HG03045 (cell line): ENCODE measurements around the gene TTC24.
"Not testable (repeated sequence)": the region's sequence is repeated elsewhere in the genome, so short reads cannot be mapped to it uniquely, and the experiment has no call there.

Source experiments
- ATAC-seq: cut with Tn5 transposase; IDR thresholded peaks from one replicate; pipeline ENCODE4 v1.9.1; 2021; ENCODE audit warnings: mild to moderate bottlenecking, moderate library complexity; ENCODE audit not compliant: unreplicated experiment

TTC24 gene

GRCh38 chr1:156579472-156579871 lies at the start of gene TTC24:
Gene TTC24, plus strand, starts transcription at chr1:156579723. Its CDS starts 1,642 bp downstream, at chr1:156581365.
- ATAC-seq = no peak

- ATAC-seq = no peak
Measured at GRCh38 chr1:156530006-156530405, 49.5 kb upstream of the TTC24 start.

- no peak for ATAC-seq
Measured at GRCh38 chr1:156532374-156532773, 47.1 kb upstream of the TTC24 start.

DNA sequence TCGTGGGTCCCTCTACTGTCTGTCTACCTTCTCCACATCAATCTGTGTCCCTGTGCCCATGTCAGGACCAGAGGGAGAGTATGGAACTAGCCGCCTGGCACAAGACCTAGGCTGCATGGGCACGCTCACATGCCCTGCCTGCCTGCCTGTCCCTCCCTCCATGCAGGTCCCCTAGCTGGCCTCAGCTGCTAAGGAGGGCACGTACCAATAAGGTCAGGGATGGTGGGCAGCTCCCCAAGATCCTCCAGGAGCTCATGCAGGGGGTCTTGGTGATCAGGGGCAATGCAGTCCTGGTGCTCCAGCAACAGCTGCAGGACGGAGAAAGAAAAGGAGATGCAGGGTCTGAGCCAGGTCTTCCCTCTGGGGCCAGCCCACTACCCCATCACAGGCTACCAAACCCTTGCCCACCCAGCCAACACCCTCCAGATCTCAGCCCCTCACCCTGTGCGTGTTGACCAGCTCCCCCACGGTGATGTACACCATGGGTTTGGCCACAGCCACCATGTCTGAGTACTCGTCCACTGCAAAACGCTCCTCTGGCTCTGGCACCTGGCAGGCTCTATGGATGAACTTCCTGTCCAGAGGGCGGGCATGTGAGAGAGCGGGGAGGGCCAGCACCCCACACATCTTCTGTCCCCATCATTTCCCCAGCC lies 45.8 kb upstream of the TTC24 start:
- ATAC-seq = no peak

- no peak for ATAC-seq
Measured at GRCh38 chr1:156534424-156535060, 45.0 kb upstream of the TTC24 start.

- no peak for ATAC-seq
Measured at GRCh38 chr1:156537027-156537426, 42.5 kb upstream of the TTC24 start.

DNA sequence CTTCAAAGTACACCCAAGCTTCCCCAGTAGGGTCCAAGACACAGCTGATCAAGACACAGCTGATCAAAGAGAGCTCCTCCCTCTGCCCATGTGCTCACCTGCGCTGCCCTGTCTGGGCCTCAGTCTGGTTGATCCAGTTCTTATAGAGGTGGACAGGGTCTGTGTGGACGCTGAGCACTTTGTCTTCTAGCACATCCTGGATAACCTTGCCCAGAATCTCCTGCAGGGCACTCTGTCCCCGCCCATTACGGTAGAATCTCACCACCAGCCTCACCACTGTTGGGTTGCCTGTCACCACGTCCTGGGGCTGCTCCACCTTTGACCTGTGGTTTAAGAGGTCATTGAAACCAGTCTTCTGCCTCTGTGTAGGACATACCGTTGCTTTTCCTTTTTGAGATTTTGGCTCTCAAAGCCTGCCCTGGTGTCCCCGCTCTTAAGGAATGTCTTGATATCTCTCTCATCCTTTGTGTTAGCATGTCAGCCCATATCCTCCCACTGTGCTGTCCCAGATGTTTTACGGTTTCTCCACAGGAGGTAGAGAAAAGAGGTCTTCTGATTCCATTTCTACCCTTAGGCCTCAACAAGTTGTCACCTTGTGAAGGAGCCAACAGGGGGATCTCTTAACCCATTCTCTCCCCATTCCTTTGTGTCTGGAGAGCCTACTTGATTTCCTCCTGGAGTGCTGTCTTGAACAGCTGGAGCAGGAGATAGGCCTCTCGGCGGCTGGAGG lies 40.6 kb upstream of the TTC24 start:
- ATAC-seq = no peak

GRCh38 chr1:156539818-156540355 lies 39.6 kb upstream of the TTC24 start:
- no peak for ATAC-seq

GRCh38 chr1:156540955-156541354 lies 38.6 kb upstream of the TTC24 start:
- ATAC-seq = no peak

DNA sequence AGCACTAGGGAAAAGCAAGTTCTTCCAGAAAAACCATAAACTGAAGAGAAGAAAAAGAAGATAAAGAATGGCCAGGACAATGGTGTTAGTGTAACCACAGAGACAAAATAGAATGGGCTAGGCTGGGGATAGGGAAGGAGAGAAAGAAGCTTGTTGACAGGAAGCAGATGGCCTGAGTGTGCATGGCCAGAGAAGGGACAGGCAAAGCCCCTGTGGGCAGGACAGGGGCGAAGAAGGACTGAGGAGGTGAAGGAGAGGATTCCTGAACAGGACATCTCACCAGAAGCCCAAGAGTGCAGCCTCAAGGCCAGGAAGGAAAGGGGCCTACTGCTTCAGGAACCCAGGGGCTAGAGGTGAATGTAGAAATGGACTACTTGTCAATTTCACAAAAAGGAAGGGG lies 36.5 kb upstream of the TTC24 start:
- no peak for ATAC-seq

DNA sequence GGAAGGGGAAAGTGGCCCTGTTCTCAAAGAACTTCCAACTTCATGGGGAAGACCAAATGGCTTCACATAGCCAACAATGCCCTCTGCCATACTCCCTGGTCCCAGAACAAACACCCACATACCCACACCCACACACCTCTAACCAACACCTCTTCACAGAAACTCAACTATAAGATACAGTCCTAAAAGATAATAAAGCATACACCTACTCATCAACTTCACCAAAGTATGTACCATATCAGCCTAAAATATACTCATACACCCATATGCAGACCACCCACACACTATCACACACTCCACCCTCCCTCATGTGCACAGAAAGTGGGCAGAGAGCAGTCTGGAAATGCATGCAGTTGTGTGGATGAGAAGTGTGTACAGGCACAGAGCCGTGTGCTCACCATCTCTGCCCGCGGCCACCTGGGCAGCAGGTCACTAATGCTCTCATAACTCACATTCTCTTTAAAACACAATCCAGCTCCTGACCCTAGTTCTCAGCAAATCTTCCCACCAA lies 34.9 kb upstream of the TTC24 start:
- ATAC-seq = no peak

GRCh38 chr1:156546267-156546666 lies 33.3 kb upstream of the TTC24 start:
- ATAC-seq = no peak

GRCh38 chr1:156547434-156547833 lies 32.1 kb upstream of the TTC24 start:
- no peak for ATAC-seq

DNA sequence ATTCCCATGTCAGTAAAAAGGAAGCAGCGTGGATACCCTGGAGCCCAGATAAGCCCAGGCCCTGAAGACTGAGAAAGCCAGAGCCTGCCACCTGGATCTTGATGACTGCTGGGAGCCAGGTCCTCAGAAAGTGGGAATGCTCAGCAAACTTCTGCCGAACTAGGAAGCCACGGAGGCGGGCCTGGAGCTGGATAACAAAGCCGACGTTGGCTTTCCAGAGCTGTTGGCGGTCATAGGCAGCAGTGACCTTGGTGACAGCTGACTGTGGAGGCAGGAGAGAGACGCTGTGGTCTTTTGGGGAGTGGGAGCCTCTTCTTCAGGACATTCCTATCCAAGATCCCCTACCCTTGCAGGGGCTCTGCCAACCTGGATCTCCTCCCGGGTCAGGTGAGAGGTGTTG lies 31.5 kb upstream of the TTC24 start:
- ATAC-seq = no peak

- ATAC-seq = no peak
Measured at GRCh38 chr1:156549390-156549789, 30.1 kb upstream of the TTC24 start.

GRCh38 chr1:156549831-156550230 lies 29.7 kb upstream of the TTC24 start:
- no peak for ATAC-seq

GRCh38 chr1:156550346-156550745 lies 29.2 kb upstream of the TTC24 start:
- ATAC-seq = no peak

DNA sequence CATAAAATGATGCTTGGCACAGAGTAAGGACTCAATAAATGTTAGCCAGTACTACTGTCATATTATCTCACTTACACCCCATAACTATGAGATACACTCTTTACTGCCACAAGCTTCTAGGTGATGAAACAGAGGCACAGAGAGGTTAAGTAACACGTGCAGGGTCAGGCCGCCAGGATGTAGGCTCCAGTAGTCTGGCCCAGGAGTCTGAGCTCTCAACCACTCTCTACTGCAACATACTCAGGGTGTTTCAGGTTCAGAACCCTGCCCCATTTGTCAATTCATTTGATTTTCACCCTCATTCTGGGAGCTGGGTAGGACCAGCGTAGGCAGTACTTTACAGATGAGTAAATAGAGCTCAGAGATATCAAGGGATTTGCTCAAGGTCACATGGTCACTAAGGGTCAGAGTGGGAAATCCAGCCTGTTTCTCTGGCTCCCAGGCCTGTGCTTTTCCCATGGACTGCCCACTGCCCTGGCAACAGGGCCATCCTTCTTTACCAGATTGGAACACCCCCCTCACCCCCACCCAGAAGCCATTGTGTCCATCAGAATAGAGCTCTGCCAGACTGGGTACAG lies 28.4 kb upstream of the TTC24 start:
- ATAC-seq = no peak

GRCh38 chr1:156551869-156552268 lies 27.7 kb upstream of the TTC24 start:
- ATAC-seq = no peak

DNA sequence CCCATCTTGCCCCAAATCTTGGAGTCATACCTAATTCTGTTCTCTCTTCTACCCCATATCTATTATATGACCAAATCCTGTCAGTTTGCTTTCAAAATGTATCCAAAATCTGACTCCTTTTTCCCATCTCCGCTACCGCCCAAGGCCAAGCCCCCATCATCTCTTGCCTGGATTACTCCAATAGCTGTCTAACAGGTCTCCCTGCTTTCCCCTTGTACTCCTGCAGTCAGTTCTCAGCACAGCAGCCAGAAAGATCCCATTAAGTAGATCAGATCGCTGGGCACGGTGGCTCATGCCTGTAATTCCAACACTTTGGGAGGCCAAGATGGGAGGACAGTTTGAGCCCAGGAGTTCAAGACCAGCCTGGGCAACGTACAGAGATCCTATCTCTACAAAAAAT lies 27.0 kb upstream of the TTC24 start:
- no peak for ATAC-seq

- ATAC-seq = not testable (repeated sequence)
Measured at GRCh38 chr1:156552937-156553336, 26.6 kb upstream of the TTC24 start.
